ENCODE results near the gene CHD2.

The CHD2 gene

DNA sequence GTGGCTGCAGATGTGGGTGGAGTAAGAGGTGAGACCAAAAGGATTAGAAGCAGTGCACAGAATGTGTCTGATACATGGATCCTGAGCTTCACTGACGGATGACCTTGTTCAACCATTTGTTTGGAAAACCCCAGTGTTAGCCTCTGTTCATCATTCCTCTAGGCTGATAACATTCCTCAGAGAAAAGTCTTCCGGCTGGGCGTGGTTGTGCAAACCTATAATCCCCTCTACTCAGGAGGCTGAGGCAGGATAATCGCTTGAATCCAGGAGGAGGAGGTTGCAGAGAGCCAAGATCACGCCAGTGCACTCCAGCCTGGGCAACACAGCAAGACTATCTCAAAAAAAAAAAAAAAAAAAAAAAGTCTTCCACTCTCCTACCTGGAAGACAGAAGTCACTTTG lies 23.1 kb upstream of the CHD2 start:
- H3K27ac ChIP-seq, result no peak overlapping the region

DNA sequence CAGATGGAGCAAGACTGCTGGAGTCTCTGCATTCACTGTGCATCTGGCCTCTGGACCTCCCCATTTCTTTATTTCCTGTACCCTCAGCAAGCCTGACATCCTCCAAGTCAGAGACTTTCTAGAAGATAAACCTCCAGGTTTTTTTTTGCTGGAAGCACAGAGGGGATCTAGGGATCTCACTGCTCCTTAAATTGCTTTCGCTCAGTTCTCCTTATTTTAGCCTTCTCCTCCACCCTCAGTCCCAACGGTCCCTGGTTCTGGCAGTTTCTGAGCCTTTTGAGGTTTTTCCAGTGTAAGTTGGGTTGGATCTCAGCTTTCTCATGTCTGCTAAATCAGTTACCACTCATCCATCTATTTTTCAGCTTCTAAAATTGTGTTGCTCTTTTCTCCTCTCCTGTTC lies 22.7 kb upstream of the CHD2 start:
- TF ChIP-seq, protein P1, sequence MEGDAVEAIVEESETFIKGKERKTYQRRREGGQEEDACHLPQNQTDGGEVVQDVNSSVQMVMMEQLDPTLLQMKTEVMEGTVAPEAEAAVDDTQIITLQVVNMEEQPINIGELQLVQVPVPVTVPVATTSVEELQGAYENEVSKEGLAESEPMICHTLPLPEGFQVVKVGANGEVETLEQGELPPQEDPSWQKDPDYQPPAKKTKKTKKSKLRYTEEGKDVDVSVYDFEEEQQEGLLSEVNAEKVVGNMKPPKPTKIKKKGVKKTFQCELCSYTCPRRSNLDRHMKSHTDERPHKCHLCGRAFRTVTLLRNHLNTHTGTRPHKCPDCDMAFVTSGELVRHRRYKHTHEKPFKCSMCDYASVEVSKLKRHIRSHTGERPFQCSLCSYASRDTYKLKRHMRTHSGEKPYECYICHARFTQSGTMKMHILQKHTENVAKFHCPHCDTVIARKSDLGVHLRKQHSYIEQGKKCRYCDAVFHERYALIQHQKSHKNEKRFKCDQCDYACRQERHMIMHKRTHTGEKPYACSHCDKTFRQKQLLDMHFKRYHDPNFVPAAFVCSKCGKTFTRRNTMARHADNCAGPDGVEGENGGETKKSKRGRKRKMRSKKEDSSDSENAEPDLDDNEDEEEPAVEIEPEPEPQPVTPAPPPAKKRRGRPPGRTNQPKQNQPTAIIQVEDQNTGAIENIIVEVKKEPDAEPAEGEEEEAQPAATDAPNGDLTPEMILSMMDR (IDR thresholded peaks at IDR 0.05), result no peak
- Histone ChIP-seq H3K4me3 (no peak overlapping the region), H3K27ac (no peak overlapping the region)
- DNase-seq (ENCODE audit: low spot score), result no peak

More for the DNA sequence above, 23.1 kb upstream of the CHD2 start:
- TF ChIP-seq, protein P1 (IDR thresholded peaks at IDR 0.05), result no peak
- H3K4me3 ChIP-seq, result no peak overlapping the region
- no peak for DNase-seq (ENCODE audit: low spot score)

DNA sequence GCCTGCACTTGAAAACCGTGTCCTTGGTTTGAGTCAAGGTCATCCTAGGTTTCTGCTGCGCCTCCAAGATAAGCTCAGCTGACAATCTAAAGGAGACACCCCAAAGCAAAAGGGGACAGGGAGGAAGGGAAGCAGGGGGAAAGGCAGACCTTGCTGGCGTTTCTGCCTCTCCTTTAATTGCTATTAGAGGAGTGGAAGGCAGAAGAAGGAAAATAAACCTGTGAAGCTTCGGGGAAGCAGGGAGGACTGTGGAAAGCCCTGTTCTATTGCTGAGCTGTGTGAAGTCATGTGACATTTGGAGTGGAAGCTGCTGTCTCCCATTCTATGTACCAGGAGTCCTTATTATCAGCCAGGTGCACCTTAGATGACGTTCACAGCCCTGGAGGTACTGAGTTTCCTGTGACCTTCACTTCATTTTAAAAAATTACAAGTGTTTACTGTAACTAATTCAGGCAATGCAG lies 21.5 kb upstream of the CHD2 start:
- H3K4me3 ChIP-seq, result no peak overlapping the region
- H3K27ac ChIP-seq, result no peak overlapping the region
- no peak for DNase-seq (ENCODE audit: low spot score)
- TF ChIP-seq, protein P1 (IDR thresholded peaks at IDR 0.05), result no peak

DNA sequence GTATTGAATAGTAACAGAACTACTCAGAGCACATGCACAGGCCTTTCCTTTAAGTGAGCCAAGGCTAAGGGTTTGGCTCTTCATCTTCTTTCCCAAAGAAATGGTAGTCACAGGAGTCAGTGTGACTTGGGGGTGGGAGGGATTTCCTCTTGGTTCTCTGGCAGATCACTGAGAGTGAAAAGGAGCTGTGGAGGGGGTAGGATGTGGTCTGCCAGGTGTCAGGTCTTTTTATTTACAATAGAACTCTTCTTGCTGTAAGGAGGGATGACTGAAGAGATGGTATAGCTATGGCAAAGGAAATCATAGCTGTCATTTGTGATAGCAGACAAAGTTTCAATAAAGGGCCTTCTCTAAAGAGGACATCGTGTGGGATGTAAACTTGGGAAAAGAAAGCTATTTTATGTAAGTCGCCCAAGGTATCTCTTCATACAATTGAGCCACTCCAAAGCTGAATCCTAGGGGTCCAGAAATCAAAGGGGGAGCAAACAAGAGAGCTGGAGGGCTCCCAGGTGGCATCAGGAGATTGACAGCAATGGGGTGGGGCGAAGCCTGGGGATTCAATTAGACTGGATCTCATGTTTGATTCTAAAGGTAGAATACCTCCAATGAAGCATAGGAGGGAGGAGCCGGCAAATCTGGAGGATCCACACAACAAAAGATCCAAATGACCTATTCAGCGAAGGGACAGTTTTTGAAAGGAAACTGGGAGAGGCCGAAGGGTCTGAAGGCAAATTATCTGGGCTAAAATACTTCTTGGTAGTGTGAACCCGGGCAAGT lies 20.0 kb upstream of the CHD2 start:
- TF ChIP-seq, protein P1 (IDR thresholded peaks at IDR 0.05), result no peak
- DNase-seq (ENCODE audit: low spot score), result no peak
- Histone ChIP-seq H3K4me3 (no peak overlapping the region), H3K27ac (peak overlapping the region; percentile 86 to 91)

DNA sequence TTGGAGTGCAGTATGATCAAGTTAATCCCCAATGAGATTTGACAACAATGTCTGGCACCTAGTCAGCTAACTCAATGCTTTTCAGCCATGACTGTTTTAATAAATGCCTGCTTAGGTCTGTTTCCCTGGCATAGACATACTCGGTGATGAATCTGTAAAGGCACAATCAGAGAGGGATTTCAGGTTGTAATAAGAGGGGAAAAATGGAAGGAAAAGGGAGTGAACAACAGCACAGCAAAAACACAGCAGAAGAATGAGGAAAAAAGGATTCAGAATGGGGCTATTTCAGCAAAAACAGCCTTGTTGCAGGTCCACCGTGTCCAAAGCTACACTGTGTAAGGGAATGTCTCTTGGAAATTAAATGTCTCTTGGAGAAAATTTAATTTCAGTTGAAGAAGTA lies 19.3 kb upstream of the CHD2 start:
- Histone ChIP-seq H3K27ac (peak overlapping the region; percentile 86 to 91), H3K4me3 (no peak overlapping the region)
- TF ChIP-seq, protein P1 (IDR thresholded peaks at IDR 0.05), result no peak
- DNase-seq (ENCODE audit: low spot score), result no peak

DNA sequence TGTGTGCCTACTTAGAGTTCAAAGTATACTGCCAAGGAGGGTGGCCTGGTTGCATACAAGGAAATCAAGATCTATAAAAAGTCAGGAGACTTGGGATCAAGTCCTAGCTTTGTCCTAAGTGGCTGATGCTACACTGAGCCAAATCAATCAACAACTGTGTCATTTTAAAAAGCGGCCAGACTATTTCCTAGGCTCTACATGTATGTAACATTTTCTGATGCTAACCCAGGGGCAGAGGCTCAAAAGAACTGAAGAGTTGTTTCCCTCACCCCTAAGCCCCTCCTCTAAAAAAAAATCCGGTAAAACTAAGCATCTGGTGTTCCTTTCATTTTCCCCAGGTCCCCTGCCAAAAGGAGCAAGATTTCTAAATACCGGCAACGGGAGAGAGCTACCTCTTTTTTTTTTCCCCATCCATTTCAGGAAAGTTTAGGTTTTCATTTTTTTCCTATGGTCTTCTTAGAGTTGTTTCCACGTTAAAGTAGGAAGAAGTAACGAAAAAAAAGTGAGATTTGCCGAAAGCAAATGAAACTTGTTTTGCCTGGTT lies 18.8 kb upstream of the CHD2 start:
- DNase-seq (ENCODE audit: low spot score), result no peak
- Histone ChIP-seq H3K4me3 (peak overlapping the region; percentile 67), H3K27ac (peak overlapping the region; percentile 86 to 91)
- TF ChIP-seq, protein P1 (IDR thresholded peaks at IDR 0.05), result no peak
